Measurements from ENCODE around the gene SLC39A11.

Gene SLC39A11

DNA sequence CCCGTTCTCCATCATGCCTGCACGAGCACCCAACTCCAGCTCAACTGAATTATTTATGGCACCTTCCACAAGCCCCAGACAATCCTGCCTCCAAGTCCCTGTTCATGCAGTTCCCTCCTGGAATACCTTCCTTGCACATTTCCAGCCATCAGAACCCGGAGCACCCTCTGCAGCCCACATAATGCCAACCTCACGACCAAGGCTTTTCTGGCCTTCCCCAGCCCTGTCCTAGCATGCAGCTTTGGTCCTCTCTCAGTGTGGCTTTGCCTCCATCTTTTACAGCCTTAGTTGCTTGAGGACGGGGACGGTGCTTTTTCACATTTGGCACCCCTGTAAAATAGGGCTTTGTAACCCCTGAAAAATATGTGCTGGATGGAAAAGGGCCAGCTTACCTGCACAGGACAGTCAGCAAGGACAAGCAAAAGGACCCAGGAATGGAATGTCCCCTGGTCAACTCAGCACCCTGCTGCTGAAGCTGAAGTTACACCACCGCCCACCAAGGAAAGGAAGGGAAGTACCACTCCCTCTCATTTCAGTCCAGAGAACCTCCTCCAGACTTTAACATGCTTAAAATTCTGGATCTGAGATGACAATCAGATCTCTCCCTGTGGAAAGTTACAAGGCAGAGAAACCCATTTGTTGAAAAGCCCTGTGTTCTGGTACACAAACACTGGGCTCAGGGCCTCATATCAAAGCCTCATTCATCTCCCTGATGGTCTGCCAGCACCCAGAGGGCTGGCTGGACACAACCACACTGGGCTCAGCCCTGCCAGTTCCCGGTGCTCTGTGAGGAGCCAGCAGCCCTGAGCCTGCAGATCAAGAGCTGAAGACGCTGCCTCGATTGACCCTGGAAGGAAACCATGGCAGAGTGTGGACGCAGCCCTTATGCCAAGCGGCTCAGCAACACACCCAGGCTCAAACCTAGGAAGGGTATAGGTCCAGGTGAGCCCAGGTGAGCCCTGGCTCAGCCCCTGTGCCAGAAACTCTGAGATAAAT, 2.9 kb downstream of the SLC39A11 start:
- CTCF ChIA-PET = no interaction called here
- TF ChIP-seq BHLHE40 (IDR thresholded peaks at IDR 0.05; ENCODE audit: borderline replicate concordance) (no peak), FOXA1 (IDR thresholded peaks at IDR 0.05) (no peak), ELF4 (IDR thresholded peaks at IDR 0.05) (no peak), NFRKB (IDR thresholded peaks at IDR 0.05) (no peak), L3MBTL2 (conservative IDR thresholded peaks at IDR 0.05) (no peak), SP1 (IDR thresholded peaks at IDR 0.05) (no peak), FOXM1 (IDR thresholded peaks at IDR 0.05; ENCODE audit: borderline replicate concordance) (no peak), TARDBP (IDR thresholded peaks at IDR 0.05) (no peak), FOXK2 (IDR thresholded peaks at IDR 0.05) (no peak), SUZ12 (IDR thresholded peaks at IDR 0.05) (no peak), ZNF384 (IDR thresholded peaks at IDR 0.05) (no peak), ARNT (IDR thresholded peaks at IDR 0.05) (no peak), LEF1 (IDR thresholded peaks at IDR 0.05; ENCODE audit: borderline replicate concordance) (no peak)
- TF ChIP-seq, protein P1, sequence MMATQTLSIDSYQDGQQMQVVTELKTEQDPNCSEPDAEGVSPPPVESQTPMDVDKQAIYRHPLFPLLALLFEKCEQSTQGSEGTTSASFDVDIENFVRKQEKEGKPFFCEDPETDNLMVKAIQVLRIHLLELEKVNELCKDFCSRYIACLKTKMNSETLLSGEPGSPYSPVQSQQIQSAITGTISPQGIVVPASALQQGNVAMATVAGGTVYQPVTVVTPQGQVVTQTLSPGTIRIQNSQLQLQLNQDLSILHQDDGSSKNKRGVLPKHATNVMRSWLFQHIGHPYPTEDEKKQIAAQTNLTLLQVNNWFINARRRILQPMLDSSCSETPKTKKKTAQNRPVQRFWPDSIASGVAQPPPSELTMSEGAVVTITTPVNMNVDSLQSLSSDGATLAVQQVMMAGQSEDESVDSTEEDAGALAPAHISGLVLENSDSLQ (IDR thresholded peaks at IDR 0.05) = no peak
- DNase-seq (ENCODE audit: extremely low spot score) = no peak
- POLR2A ChIA-PET = interaction anchor here (1.1 kb wide), 1 partner anchor 56 kb away, joined by 3 read pairs; no protein-coding TSS in a partner anchor

DNA sequence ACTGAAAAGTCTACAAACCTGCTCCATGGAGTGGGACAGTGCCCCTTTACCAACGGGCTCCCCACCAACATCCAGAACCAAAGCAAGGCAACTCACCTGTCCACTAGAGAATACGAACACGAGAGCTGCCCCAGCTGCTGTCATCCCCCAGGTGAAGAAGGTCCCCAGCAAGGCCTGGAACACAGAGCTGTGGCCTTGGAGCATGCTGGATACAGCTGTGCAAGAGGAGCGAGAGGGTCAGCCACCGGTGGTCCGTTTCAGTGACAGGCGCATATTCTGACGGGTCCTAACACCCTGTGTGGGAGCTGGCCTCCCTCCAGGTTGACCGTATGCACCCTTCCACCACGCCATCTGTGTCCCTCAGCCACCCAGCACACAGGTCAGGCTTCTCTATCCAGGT, 3.9 kb downstream of the SLC39A11 start:
- POLR2A ChIA-PET = interaction anchor here (1.1 kb wide), 1 partner anchor 58 kb away, joined by 3 read pairs; no protein-coding TSS in a partner anchor
- CTCF ChIA-PET = no interaction called here
- TF ChIP-seq SUZ12 (IDR thresholded peaks at IDR 0.05) = no peak
- no peak for TF ChIP-seq FOXA1 (IDR thresholded peaks at IDR 0.05)
- DNase-seq (ENCODE audit: extremely low spot score) = no peak

DNA sequence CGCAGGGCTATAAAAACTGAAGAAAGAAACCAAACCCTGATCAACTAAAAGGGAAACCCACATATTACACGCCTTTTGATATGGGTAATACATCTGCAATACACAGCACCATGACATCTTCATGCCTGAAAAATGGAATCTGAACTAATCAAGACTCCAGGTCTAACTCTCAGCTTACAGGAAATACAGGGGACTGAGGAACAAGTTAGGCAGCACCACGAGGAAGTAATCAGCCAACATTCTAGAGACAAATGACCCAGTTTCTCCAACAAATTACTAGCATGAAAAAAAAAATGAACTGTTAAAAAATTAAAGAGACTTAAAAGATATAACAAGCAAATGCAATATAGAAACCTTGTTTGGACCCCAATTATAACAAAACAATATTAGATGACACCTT, 9.1 kb downstream of the SLC39A11 start:
- no peak for DNase-seq (ENCODE audit: extremely low spot score)
- no peak for TF ChIP-seq FOXK2 (IDR thresholded peaks at IDR 0.05)
- TF ChIP-seq ELF4 (IDR thresholded peaks at IDR 0.05) = no peak
- no peak for TF ChIP-seq LEF1 (IDR thresholded peaks at IDR 0.05; ENCODE audit: borderline replicate concordance)
- no peak for TF ChIP-seq TARDBP (IDR thresholded peaks at IDR 0.05)
- no peak for TF ChIP-seq SP1 (IDR thresholded peaks at IDR 0.05)
- TF ChIP-seq ZNF384 (IDR thresholded peaks at IDR 0.05) = no peak
- no peak for TF ChIP-seq CTBP1 (IDR thresholded peaks at IDR 0.05; ENCODE audit: borderline replicate concordance)
- TF ChIP-seq FOXA1 (IDR thresholded peaks at IDR 0.05) = no peak
- no peak for TF ChIP-seq SUZ12 (IDR thresholded peaks at IDR 0.05)
- no peak for TF ChIP-seq FOXM1 (IDR thresholded peaks at IDR 0.05; ENCODE audit: borderline replicate concordance)
- TF ChIP-seq, protein P1 (IDR thresholded peaks at IDR 0.05) = no peak
- POLR2A ChIA-PET = interaction anchor here (0.9 kb wide), 1 partner anchor 9 kb away, joined by 3 read pairs; the partner anchor contains the start of gene SLC39A11
- CTCF ChIA-PET = no interaction called here

DNA sequence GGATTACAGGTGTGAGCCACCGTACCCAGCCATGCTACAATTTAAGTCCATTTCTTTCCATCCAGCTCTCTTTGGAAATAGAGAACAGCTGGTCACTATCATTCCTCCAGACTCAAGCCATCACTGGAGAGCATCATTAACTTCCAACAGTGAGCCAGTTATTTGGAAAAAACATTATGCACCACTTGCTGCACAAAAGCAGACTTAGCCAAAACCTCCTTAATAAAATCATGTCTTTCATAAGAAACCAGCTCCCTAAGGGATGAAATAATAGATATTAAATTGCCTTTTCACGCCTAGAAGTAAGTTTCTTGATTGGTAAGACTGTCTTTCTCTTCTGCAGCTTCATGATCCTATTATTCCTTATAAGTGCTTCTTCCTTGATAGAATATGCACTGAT, 17.9 kb downstream of the SLC39A11 start:
- ChIA-PET POLR2A (no interaction called here), CTCF (interaction anchor here (1.2 kb wide), 1 partner anchor 14 kb away, joined by 3 read pairs; no protein-coding TSS in a partner anchor)
- DNase-seq (ENCODE audit: extremely low spot score) = no peak
- TF ChIP-seq TARDBP (IDR thresholded peaks at IDR 0.05) = no peak
- no peak for TF ChIP-seq SP1 (IDR thresholded peaks at IDR 0.05)
- no peak for TF ChIP-seq HDGF (IDR thresholded peaks at IDR 0.05; ENCODE audit: borderline replicate concordance)
- TF ChIP-seq NFRKB (IDR thresholded peaks at IDR 0.05) = no peak
- no peak for TF ChIP-seq L3MBTL2 (conservative IDR thresholded peaks at IDR 0.05)
- no peak for TF ChIP-seq ELF4 (IDR thresholded peaks at IDR 0.05)
- no peak for TF ChIP-seq FOXK2 (IDR thresholded peaks at IDR 0.05)
- TF ChIP-seq CTBP1 (IDR thresholded peaks at IDR 0.05; ENCODE audit: borderline replicate concordance) = no peak
- TF ChIP-seq, protein P1 (IDR thresholded peaks at IDR 0.05) = no peak
- TF ChIP-seq SUZ12 (IDR thresholded peaks at IDR 0.05) = no peak
- TF ChIP-seq ARNT (IDR thresholded peaks at IDR 0.05) = no peak
- no peak for TF ChIP-seq FOXM1 (IDR thresholded peaks at IDR 0.05; ENCODE audit: borderline replicate concordance)
- no peak for TF ChIP-seq BHLHE40 (IDR thresholded peaks at IDR 0.05; ENCODE audit: borderline replicate concordance)
- no peak for TF ChIP-seq LEF1 (IDR thresholded peaks at IDR 0.05; ENCODE audit: borderline replicate concordance)
- TF ChIP-seq ZNF384 (IDR thresholded peaks at IDR 0.05) = no peak
- TF ChIP-seq FOXA1 (IDR thresholded peaks at IDR 0.05) = no peak

DNA sequence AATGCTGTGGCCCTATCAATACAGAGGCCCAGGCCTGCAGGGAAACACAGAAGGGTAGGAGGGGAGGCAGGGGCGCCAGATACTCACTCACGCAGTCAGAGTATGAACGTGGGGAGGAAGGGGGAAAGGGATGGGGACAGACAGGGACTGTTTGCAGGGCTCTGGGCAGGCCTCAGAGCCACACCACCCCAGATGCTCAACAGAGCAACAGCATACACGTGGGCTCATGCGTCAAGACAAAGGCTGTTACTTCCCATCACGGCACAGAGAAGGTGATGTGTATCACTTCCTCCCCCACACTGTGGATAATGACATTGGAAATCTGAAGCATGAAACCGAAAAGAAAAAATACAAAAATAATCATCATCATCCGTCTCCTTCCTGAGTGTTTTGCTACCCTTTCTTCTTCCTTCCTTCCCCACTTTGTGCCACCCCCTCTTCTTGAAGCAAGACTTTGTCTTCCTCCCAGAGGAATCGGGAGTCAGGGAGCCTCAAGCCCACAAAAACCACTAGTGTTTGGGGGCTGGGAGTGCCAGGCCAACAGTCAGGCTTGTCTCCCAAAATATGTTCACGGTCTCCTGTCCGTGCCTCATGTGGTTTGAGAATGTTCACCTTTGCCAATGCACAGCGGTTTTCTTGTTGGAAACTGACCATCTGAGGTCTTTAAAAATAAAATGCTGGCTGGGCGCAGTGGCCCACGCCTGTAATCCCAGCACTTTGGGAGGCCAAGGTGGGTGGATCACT, 20.1 kb downstream of the SLC39A11 start:
- no peak for DNase-seq (ENCODE audit: extremely low spot score)
- no peak for TF ChIP-seq L3MBTL2 (conservative IDR thresholded peaks at IDR 0.05)
- no peak for TF ChIP-seq ARNT (IDR thresholded peaks at IDR 0.05)
- no peak for TF ChIP-seq FOXK2 (IDR thresholded peaks at IDR 0.05)
- TF ChIP-seq FOXM1 (IDR thresholded peaks at IDR 0.05; ENCODE audit: borderline replicate concordance) = no peak
- TF ChIP-seq CTBP1 (IDR thresholded peaks at IDR 0.05; ENCODE audit: borderline replicate concordance) = no peak
- TF ChIP-seq LEF1 (IDR thresholded peaks at IDR 0.05; ENCODE audit: borderline replicate concordance) = no peak
- no peak for TF ChIP-seq SP1 (IDR thresholded peaks at IDR 0.05)
- no peak for TF ChIP-seq ELF4 (IDR thresholded peaks at IDR 0.05)
- TF ChIP-seq BHLHE40 (IDR thresholded peaks at IDR 0.05; ENCODE audit: borderline replicate concordance) = no peak
- TF ChIP-seq TARDBP (IDR thresholded peaks at IDR 0.05) = no peak
- no peak for TF ChIP-seq SUZ12 (IDR thresholded peaks at IDR 0.05)
- TF ChIP-seq FOXA1 (IDR thresholded peaks at IDR 0.05) = no peak
- ChIA-PET POLR2A (no interaction called here), CTCF (interaction anchor here (0.6 kb wide), 1 partner anchor 1068 kb away, joined by 3 read pairs; no protein-coding TSS in a partner anchor)
